ENCODE results near the gene TRIP11. TPM values are rescaled to one million over a fixed set of nuclear protein-coding genes. Genes with fewer than 3 reads are reported as not detected.

The TRIP11 gene
- total and polyA plus RNA-seq, 10 donors: 3.0 to 75.7 (median 44.5) TPM

DNA sequence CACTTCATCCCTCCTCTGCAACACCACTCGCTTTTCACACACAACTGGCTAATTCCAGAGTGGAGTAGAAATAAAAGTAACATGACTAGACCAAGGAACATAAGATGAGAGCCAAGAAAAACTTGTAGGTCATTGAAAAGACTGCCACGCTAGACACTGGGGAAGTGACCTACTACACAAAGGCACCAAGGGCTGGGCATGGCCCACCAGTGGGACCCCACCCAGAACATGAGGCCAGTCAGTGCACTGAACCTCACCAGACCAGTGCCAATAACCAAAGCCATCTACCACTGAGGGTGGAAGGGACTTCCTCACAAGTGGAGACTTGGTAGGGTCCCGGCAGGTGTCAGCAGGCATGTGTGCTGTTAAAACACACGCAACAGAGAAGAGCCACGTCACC lies 112.1 kb downstream of the TRIP11 start:
- H3K36me3 ChIP-seq: peaks cover 0 to 10% (median 0%) of the 10 kb centered on the region in 6 donors
- H3K27me3 ChIP-seq (replicated peaks in 1 of 7): no peaks in the 10 kb centered on the region
- no peaks in the 10 kb centered on the region for H3K9me3 ChIP-seq
- TF ChIP-seq, protein P1, sequence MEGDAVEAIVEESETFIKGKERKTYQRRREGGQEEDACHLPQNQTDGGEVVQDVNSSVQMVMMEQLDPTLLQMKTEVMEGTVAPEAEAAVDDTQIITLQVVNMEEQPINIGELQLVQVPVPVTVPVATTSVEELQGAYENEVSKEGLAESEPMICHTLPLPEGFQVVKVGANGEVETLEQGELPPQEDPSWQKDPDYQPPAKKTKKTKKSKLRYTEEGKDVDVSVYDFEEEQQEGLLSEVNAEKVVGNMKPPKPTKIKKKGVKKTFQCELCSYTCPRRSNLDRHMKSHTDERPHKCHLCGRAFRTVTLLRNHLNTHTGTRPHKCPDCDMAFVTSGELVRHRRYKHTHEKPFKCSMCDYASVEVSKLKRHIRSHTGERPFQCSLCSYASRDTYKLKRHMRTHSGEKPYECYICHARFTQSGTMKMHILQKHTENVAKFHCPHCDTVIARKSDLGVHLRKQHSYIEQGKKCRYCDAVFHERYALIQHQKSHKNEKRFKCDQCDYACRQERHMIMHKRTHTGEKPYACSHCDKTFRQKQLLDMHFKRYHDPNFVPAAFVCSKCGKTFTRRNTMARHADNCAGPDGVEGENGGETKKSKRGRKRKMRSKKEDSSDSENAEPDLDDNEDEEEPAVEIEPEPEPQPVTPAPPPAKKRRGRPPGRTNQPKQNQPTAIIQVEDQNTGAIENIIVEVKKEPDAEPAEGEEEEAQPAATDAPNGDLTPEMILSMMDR (IDR thresholded peaks at IDR 0.05 in 8 of 11, conservative IDR thresholded peaks at IDR 0.05 in 3 of 11): no peak
- TF ChIP-seq POLR2AphosphoS5 (IDR thresholded peaks at IDR 0.05) (no peak), POLR2A (IDR thresholded peaks at IDR 0.05) (no peak)
- WGBS, 5 donors: 70 to 95% (median 81%) methylated on average over 5 of the region's 5 CpGs
- peaks cover 0 to 40% (median 6%) of the 10 kb centered on the region in 6 donors for H3K4me1 ChIP-seq
- peak overlapping the region in 2 of 8 donors; percentile 7 to 38 for H3K27ac ChIP-seq
- DNase-seq: no peak
- H3K4me3 ChIP-seq: no peak overlapping the region
- intact Hi-C loops (cut with DNase I; ENCODE audit: low total_unique reads): no loop called here

DNA sequence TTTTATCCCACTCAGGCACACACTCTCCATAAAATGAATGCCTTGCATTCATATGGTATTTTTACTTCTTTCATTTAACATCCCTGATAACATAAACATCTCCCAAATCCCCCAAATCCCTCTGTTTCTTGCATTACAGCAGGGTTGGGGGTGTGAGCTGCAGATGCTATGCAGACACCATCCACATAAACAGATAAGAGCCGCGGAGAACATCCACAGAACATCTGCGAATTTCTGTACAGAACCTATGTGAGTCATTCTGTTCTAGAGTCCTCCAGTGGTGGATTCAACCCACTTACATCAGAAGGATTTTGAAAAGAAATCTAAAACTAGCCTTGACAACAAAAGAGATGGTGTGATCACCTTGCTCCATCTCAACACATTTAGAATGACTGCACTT lies 112.7 kb downstream of the TRIP11 start:
- H3K36me3 ChIP-seq: peaks cover 0 to 6% (median 0%) of the 10 kb centered on the region in 6 donors
- DNase-seq: no peak
- WGBS, 5 donors: 81 to 92% (median 88%) methylated on average over 3 of the region's 3 CpGs
- no peaks in the 10 kb centered on the region for H3K9me3 ChIP-seq
- TF ChIP-seq POLR2A (IDR thresholded peaks at IDR 0.05) (no peak), POLR2AphosphoS5 (IDR thresholded peaks at IDR 0.05) (no peak)
- TF ChIP-seq, protein P1 (IDR thresholded peaks at IDR 0.05 in 8 of 11, conservative IDR thresholded peaks at IDR 0.05 in 3 of 11): no peak
- no peaks in the 10 kb centered on the region for H3K27me3 ChIP-seq (replicated peaks in 1 of 7)
- no peak overlapping the region for H3K4me3 ChIP-seq
- H3K27ac ChIP-seq: peak overlapping the region in 2 of 8 donors; percentile 7 to 38
- H3K4me1 ChIP-seq: peaks cover 0 to 45% (median 6%) of the 10 kb centered on the region in 6 donors
- intact Hi-C loops (cut with DNase I; ENCODE audit: low total_unique reads): no loop called here

DNA sequence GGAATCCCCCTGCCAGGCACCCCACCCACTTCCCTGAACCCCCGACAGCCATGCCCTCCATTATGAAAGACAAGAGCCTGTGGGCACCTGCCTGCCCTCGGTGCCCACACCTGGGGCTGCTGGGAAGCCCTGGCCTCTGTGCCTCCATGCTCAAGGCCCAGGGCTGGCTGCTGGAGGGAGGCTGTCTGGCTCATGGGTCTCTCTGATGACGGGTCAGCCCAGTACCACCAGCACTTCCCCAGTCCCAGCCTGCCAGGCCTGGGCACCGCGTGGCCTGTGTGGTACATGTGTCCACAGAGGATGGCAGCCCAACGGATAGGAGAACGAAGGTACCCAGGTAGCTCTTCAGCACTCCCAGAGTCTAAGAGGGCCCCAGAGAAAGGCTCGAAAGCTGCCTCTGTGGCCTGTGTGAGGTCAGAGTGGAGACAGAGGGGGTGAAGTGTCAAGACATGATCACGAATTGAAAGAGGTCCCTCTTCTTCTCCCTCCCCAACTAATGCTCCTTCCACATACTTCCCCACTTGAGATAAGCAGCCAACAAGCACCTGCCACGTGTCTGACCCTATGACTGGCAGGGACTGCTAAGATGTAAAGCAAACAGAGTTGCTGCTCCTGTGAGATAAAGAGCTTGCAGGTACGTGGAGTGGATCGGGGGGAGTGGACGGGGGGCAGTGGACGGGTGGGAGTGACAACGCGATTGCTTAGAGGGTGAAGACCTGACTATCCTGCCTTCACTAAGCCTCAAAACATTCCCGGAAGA lies 113.5 kb downstream of the TRIP11 start:
- TF ChIP-seq, protein P1 (IDR thresholded peaks at IDR 0.05 in 8 of 11, conservative IDR thresholded peaks at IDR 0.05 in 3 of 11): no peak
- TF ChIP-seq POLR2AphosphoS5 (IDR thresholded peaks at IDR 0.05): peak in 1 of 3 donors; percentile 13
- intact Hi-C loops (cut with DNase I; ENCODE audit: low total_unique reads): no loop called here
- H3K9me3 ChIP-seq: no peaks in the 10 kb centered on the region
- no peaks in the 10 kb centered on the region for H3K27me3 ChIP-seq (replicated peaks in 1 of 7)
- H3K27ac ChIP-seq: peak overlapping the region in 5 of 8 donors; percentile 7 to 57 (median 39)
- no peak overlapping the region for H3K4me3 ChIP-seq
- no peak for DNase-seq
- 76 to 86% (median 81%) methylated on average over 14 to 17 of the region's 17 CpGs for WGBS, 5 donors
- peaks cover 0 to 45% (median 6%) of the 10 kb centered on the region in 6 donors for H3K4me1 ChIP-seq
- H3K36me3 ChIP-seq: peaks cover 0 to 3% (median 0%) of the 10 kb centered on the region in 6 donors

DNA sequence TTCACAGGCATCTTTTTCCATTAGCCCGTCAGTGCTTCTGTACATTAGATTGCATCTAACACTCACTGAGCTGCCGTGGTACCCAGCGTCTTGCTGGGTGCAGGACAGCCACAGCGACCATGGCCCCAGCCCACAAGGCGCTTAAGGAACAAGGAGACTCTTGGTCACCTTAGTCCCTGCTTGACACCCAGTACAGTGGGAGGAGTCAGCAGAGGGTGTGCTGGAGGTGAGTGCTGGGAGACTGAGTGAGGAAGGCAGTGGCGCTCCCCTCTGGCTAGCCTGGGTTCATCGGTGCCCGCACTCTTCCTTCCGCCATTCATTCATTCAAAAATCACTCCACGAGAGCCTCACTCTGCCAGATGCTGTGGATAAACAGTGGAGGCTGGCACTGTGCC lies 114.1 kb downstream of the TRIP11 start:
- WGBS, 5 donors: 86 to 91% (median 90%) methylated on average over 10 of the region's 10 CpGs
- DNase-seq: no peak
- peak overlapping the region in 5 of 8 donors; percentile 7 to 57 (median 39) for H3K27ac ChIP-seq
- no peaks in the 10 kb centered on the region for H3K9me3 ChIP-seq
- H3K4me1 ChIP-seq: peaks cover 0 to 45% (median 6%) of the 10 kb centered on the region in 6 donors
- intact Hi-C loops (cut with DNase I; ENCODE audit: low total_unique reads): no loop called here
- TF ChIP-seq POLR2A (IDR thresholded peaks at IDR 0.05) (no peak), POLR2AphosphoS5 (IDR thresholded peaks at IDR 0.05) (no peak)
- TF ChIP-seq, protein P1 (IDR thresholded peaks at IDR 0.05 in 8 of 11, conservative IDR thresholded peaks at IDR 0.05 in 3 of 11): no peak
- H3K4me3 ChIP-seq: no peak overlapping the region
- H3K27me3 ChIP-seq (replicated peaks in 1 of 7): no peaks in the 10 kb centered on the region
- peaks cover 0 to 3% (median 0%) of the 10 kb centered on the region in 6 donors for H3K36me3 ChIP-seq

All from spleen (tissue), 11 donors.